VCaP (cell line): ENCODE measurements around the gene MAPK1.
"Not testable (repeated sequence)": the region's sequence is repeated elsewhere in the genome, so short reads cannot be mapped to it uniquely, and the experiment has no call there.

Source experiments
- H3K27ac ChIP-seq: fragments of 450-650 bp; 2 replicates; pipeline ENCODE4 v1.5.1; 2017
- TF ChIP-seq, protein P1 (sequence below): fragments of 450-650 bp; conservative IDR thresholded peaks from 2 replicates; pipeline ENCODE4 v1.5.1; 2017; ENCODE audit warnings: mild to moderate bottlenecking, moderate library complexity

MAPK1 gene

DNA sequence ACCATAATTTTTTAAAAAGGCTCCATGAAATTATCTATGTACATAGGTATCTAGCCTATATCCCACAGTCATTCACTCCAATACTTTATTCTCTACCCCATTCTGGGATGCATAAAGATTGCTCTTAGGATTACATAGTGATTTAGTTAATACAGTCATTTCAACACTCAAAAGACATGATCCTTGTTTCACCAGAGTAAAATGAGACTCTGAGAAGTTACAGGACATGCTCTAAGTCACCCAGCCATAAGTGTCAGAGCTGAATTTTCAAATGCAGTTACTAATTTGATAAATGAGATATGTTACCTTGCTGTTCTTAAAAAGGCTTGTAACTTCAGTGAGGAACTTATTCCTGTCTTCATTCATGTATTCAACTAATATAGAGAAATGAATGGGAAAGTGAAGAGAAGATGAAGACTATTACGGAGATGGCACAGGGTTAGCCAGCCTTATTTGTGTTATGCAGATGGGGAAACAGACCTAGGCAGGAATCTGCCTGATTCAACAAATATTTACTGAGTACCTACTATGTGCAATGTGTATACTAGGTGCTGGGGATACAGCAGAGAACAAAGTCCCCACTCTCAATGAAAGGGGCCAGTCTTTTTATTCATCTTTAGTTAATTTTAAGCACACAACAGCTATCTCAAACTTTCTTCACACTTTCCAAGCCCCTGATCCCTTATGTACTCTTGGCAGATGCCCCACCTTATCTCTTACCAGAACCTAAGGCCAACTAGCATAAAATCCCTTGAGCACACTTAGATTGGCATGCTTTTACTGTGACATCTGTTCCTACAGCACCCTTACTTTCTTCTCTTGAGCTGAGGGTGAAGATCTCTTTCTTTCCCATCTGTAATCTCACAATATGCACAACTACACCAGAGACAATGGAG lies 21.6 kb downstream of the MAPK1 start:
- TF ChIP-seq, protein P1, sequence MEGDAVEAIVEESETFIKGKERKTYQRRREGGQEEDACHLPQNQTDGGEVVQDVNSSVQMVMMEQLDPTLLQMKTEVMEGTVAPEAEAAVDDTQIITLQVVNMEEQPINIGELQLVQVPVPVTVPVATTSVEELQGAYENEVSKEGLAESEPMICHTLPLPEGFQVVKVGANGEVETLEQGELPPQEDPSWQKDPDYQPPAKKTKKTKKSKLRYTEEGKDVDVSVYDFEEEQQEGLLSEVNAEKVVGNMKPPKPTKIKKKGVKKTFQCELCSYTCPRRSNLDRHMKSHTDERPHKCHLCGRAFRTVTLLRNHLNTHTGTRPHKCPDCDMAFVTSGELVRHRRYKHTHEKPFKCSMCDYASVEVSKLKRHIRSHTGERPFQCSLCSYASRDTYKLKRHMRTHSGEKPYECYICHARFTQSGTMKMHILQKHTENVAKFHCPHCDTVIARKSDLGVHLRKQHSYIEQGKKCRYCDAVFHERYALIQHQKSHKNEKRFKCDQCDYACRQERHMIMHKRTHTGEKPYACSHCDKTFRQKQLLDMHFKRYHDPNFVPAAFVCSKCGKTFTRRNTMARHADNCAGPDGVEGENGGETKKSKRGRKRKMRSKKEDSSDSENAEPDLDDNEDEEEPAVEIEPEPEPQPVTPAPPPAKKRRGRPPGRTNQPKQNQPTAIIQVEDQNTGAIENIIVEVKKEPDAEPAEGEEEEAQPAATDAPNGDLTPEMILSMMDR = no peak
- no peak overlapping the region for H3K27ac ChIP-seq

DNA sequence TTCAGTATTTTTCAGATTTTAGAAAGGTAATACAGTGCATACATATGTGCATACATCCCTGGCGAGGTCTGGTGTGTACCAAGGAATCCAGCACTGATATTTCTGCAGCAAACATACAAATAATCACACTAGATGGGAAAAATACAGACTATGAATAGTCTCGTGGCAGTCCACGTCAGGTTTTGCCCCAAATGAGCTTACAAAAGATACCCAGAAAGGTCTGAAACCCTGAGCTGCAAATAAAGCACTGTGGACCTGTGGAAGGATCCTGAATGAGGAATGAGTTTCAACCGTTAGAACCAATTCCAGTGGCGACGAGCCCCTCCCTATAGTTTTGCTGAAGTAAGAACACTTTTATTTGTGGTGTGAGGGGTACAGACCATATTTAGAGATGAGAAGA lies 24.5 kb downstream of the MAPK1 start:
- TF ChIP-seq, protein P1 = no peak
- no peak overlapping the region for H3K27ac ChIP-seq

DNA sequence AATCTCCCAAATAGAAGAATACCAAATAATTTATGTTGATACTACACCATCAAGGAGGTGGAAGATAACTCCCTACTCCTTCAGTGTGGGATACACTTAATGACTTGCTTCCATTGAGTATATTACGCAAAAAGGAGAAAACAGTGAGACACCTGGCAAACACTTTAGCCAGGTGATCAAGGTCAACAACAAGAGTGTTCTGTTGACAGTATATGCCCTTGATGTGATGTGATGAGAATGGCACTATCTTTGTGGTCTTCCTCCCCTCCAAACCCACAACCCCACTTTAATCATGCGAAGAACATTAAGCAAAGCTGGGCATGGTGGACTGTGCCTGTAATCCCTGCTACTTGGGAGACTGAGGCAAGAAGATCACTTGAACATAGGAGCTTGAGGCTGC lies 26.0 kb downstream of the MAPK1 start:
- TF ChIP-seq, protein P1 = no peak
- no peak overlapping the region for H3K27ac ChIP-seq

DNA sequence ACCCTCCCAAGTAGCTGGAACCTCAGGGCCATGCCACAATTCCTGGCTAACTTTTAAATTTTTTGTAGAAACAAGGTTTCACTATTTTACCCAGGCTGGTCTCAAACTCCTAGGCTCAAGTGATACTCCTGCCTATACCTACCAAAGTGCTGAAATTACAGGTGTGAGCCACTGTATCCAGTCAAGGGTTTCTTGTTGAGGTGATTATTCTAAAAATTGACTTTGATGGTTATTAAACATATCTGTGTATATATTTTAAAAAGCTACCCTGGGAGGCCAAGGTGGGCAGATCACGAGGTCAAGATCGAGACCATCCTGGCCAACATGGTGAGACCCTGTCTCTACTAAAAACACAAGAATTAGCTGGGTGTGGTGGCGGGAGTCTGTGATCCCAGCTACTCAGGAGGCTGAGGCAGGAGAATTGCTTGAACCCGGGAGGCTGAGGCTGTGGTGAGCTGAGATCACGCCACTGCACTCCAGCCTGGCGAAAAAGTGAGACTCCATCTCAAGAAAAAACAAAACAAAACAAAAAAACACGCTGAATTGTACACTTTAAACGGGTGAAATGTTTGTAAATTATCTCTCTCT lies 27.1 kb downstream of the MAPK1 start:
- no peak overlapping the region for H3K27ac ChIP-seq
- TF ChIP-seq, protein P1 = no peak

DNA sequence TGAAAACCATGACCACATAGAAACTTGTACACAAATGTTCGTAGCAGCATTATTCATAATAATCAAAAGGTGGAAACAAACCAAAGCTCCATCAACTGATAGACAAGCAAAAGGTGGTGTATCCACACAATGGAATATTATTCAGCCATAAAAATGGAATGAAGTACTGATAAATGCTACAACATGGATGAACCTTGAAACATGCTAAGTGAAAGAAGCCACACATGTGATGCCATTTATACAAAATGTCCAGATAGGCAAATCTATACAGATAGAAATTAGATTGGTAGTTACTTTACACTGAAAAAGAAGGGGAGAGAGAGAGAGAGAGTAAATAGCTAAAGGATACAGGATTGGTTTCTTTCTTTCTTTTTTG lies 27.7 kb downstream of the MAPK1 start:
- H3K27ac ChIP-seq = no peak overlapping the region
- TF ChIP-seq, protein P1 = no peak

DNA sequence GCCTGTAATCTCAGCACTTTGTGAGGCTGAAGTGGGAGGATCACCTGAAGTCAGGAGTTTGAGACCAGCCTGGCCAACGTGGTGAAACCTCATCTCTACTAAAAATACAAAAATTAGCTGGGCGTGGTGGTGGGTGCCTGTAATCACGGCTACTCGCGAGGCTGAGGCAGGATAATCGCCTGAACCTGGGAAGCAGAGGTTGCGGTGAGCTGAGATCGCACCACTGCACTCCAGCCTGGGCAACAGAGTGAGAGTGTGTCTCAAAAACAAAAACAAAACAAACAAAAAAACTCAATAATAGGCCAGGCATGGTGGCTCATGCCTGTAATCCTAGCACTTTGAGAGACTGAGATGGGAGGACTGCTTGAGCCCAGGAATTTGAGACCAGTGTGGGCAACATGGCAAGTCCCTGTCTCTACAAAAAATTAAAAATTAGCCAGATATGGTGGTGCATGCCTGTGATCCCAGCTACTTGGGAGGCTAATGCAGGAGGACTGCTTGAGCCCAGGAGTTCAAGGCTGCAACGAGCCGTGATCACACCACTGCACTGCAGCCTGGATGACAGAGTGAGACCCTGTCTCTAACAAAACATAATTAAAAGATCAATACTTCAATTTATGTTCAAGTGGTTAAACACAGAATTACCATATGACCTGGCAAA lies 28.2 kb downstream of the MAPK1 start:
- H3K27ac ChIP-seq = not testable (repeated sequence)

DNA sequence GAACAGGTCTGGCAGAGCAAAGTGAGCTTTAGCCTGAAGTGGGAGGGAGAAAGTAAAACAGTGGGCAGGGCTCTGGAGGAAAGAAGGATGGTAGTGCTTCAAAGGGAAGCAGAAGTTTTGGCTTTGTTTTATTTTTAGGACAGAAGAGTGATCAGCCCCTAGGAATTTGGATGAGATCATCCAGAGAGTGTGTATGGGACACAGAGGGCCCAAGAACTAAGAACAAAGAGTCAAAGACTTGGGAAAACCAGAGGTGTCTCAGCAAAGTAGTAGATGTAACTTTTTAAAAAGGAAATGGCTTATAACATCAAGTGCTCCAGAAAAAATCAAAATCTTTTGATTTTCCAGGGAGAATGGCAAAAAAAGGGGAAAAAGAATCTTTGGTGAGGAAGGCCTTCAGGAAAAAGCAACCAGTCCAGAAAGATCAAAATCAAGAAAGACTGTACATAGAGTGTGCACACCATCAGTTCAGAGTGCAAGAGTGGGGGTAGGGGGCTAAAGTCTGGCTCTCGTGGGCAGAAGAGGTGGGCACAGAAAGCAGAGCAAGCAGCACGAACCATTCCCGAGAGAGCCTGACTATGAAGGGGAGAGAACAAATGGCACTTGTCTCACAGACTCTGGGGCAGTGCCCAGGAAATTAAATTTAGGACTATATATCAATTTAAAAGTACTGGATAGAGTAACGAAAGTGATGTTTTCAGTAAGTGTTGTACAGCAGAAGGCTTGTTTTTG lies 30.0 kb downstream of the MAPK1 start:
- TF ChIP-seq, protein P1 = no peak
- no peak overlapping the region for H3K27ac ChIP-seq

DNA sequence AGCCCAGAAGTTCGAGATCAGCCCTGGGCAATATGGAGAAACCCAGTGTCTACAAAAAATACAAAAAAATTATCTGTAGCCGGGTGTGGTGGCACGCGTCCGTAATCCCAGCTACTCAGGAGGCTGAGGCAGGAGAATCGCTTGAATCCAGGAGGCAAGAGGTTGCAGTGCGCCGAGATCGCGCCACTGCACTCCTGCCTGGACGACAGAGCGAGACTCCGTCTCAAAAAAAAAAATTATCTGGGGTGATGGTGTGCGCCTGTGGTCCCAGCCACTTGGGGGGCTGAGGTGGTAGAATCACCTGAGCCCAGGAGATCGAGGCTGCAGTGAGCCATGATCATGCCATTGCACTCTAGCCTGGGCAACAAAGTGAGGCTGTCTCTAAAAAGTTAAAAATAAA lies 31.0 kb downstream of the MAPK1 start:
- not testable (repeated sequence) for H3K27ac ChIP-seq
